Upper lobe of right lung (tissue), 1 donor: ENCODE measurements around the gene ACACB. TPM values are rescaled to one million over a fixed set of nuclear protein-coding genes. Genes with fewer than 3 reads are reported as not detected.

Source experiments
- ATAC-seq: fragments of 200-7000 bp; cut with Tn5 transposase; one replicate; pipeline ENCODE4 v1.9.1; 2020; ENCODE audit warnings: mild to moderate bottlenecking, moderate library complexity
- DNase-seq: peaks from one replicate; pipeline ENCODE4 v3.0.0-alpha.2; 2020
- H3K27ac ChIP-seq: fragments of 200-600 bp; one replicate; pipeline ENCODE4 v1.8.0; 2022
- H3K27me3 ChIP-seq: fragments of 200-600 bp; one replicate; pipeline ENCODE4 v1.8.0; 2022; ENCODE audit warnings: mild to moderate bottlenecking
- H3K36me3 ChIP-seq: fragments of 200-600 bp; one replicate; pipeline ENCODE4 v1.8.0; 2022
- H3K4me1 ChIP-seq: fragments of 200-600 bp; one replicate; pipeline ENCODE4 v1.8.0; 2022
- H3K4me3 ChIP-seq: fragments of 200-600 bp; one replicate; pipeline ENCODE4 v1.8.0; 2022; ENCODE audit warnings: mild to moderate bottlenecking
- H3K9me3 ChIP-seq: fragments of 200-600 bp; one replicate; pipeline ENCODE4 v1.8.0; 2022
- CTCF ChIP-seq: fragments of 200-600 bp; IDR thresholded peaks from one replicate; pipeline ENCODE4 v1.8.0; 2022; ENCODE audit warnings: antibody characterized with exemption
- intact Hi-C: fragments of 100-400 bp; cut with DNase I; formaldehyde crosslinking; loops from one replicate; pipeline ENCODE4 v1.11.0; 2022
- total RNA-seq: library from RNA; stranded (reverse); fragmentation: NEBNext Ultra II Directional; extraction: Animal tissue kit (Norgen Biotek cat#: 25700); gene quantifications from one replicate; pipeline ENCODE4 v1.2.1, GENCODE V29; 2021
- donor health status: DM: no; HTN: yes; CAD: no; lungs with severe emphysema.

ACACB gene
- total RNA-seq, 1 donor from 2014 or later: 35.2 TPM

- no peaks in the 10 kb centered on the region for H3K9me3 ChIP-seq
- H3K4me1 ChIP-seq: no peaks in the 10 kb centered on the region
- H3K36me3 ChIP-seq: peaks cover 83% of the 10 kb centered on the region
- no peak overlapping the region for H3K27ac ChIP-seq
- no peak overlapping the region for H3K4me3 ChIP-seq
- DNase-seq: no peak
- H3K27me3 ChIP-seq: no peaks in the 10 kb centered on the region
- TF ChIP-seq CTCF: no peak
- no peak for ATAC-seq
- intact Hi-C loops: no loop called here
Observed at GRCh38 chr12:109188108-109188712, 71.8 kb downstream of the ACACB start.

GRCh38 chr12:109189291-109189690 is 72.9 kb downstream of the ACACB start:
- H3K4me1 ChIP-seq: no peaks in the 10 kb centered on the region
- intact Hi-C loops: no loop called here
- ATAC-seq (no peak), DNase-seq (no peak)
- H3K36me3 ChIP-seq: peaks cover 89% of the 10 kb centered on the region
- no peaks in the 10 kb centered on the region for H3K27me3 ChIP-seq
- H3K27ac ChIP-seq: no peak overlapping the region
- H3K9me3 ChIP-seq: no peaks in the 10 kb centered on the region
- no peak for TF ChIP-seq CTCF
- no peak overlapping the region for H3K4me3 ChIP-seq

GRCh38 chr12:109191621-109192250 is 75.3 kb downstream of the ACACB start:
- DNase-seq (no peak), ATAC-seq (no peak)
- Histone ChIP-seq H3K27me3 (no peaks in the 10 kb centered on the region), H3K27ac (no peak overlapping the region), H3K36me3 (peaks cover 84% of the 10 kb centered on the region), H3K4me3 (no peak overlapping the region), H3K9me3 (no peaks in the 10 kb centered on the region), H3K4me1 (no peaks in the 10 kb centered on the region)
- intact Hi-C loops: no loop called here
- TF ChIP-seq CTCF: no peak

DNA sequence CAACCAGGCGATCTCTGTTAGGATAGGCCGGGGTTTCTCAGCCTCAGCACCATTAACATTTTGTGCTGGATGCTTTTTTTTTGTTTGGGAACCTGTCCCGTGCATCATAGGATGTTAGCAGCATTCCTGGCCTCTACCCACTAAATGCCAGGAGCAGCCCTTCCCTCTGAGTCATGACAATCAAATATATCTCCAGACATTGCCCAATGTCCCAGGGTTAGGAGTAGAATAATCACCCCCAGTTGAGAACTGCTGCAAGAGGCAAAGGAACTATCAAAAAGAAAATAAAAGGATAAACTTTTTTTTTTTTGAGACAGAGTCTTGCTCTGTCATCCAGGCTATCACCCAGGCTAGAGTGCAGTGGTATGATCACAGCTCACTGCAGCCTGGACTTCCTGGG is 76.0 kb downstream of the ACACB start:
- Histone ChIP-seq H3K27ac (no peak overlapping the region), H3K27me3 (no peaks in the 10 kb centered on the region), H3K36me3 (peaks cover 83% of the 10 kb centered on the region), H3K9me3 (no peaks in the 10 kb centered on the region), H3K4me3 (no peak overlapping the region), H3K4me1 (no peaks in the 10 kb centered on the region)
- no peak for TF ChIP-seq CTCF
- DNase-seq: no peak
- ATAC-seq: no peak
- intact Hi-C loops: no loop called here

- DNase-seq (no peak), ATAC-seq (no peak)
- intact Hi-C loops: no loop called here
- no peaks in the 10 kb centered on the region for H3K27me3 ChIP-seq
- H3K9me3 ChIP-seq: no peaks in the 10 kb centered on the region
- peaks cover 84% of the 10 kb centered on the region for H3K36me3 ChIP-seq
- no peaks in the 10 kb centered on the region for H3K4me1 ChIP-seq
- TF ChIP-seq CTCF: no peak
- H3K4me3 ChIP-seq: no peak overlapping the region
- H3K27ac ChIP-seq: no peak overlapping the region
Observed at GRCh38 chr12:109193896-109194295, 77.5 kb downstream of the ACACB start.
